GM19395 (cell line): Measurements from ENCODE around the gene SPATA16.
A peak's percentile ranks its signal among the peaks of the same experiment; 100 is the strongest.
"Not testable (repeated sequence)": the region's sequence is repeated elsewhere in the genome, so short reads cannot be mapped to it uniquely, and the experiment has no call there.

Source experiments
- ATAC-seq: cut with Tn5 transposase; IDR thresholded peaks from one replicate; pipeline ENCODE4 v1.9.1; 2021; ENCODE audit warnings: mild to moderate bottlenecking, moderate library complexity; ENCODE audit not compliant: unreplicated experiment

Gene SPATA16

GRCh38 chr3:173064631-173065030 lies 76.4 kb downstream of the SPATA16 start:
- no peak for ATAC-seq

DNA sequence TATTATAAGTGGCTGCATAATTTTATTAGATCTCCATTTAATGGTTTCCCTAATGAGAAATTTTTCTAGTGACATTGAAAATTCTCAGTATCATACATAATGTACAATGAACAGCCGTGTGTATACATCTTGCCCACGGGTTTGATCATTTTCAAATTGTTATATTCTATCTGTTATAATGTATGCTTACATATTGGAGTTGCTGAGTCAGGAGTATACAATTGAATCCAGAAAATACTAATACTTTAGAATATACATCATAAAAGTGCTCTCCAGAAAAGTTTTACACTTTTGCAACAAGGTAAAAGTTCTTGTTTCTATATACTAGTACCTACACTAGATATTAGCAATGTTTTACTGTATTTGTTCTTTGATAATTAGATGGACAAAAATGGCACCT lies 82.8 kb downstream of the SPATA16 start:
- ATAC-seq = no peak

- ATAC-seq = peak; percentile 65
Observed at GRCh38 chr3:173055228-173055933, 85.7 kb downstream of the SPATA16 start.

- no peak for ATAC-seq
Observed at GRCh38 chr3:173049360-173049759, 91.7 kb downstream of the SPATA16 start.

DNA sequence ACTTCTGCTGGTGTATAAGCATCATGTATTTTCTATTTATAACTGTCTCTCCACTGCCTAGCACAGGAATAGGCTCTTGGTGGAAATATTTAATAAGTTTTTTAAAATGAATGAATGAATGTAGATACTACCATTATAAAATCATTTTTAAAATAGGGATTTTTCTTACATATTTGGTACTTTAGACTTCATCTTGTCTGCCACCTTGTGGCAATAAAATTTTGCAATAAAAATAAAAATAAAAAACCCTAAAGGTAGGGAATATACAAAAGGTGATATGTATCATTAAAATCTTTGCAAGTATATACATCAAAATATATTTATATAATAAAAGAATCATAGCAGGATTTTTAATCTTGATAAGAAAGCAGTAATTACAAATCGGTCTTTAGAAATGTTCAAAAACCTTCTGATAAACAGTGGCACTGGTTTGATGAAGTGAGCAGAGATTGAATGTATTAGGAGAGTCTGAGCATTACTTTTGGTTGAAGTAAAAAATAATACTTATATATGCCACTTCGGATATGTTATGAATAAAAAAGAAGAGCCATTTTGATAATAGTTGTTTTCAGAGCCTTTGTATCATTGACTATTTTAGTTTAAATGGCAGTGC lies 95.2 kb downstream of the SPATA16 start:
- no peak for ATAC-seq

GRCh38 chr3:173044998-173045397 lies 96.0 kb downstream of the SPATA16 start:
- ATAC-seq = no peak

GRCh38 chr3:173043757-173044156 lies 97.3 kb downstream of the SPATA16 start:
- ATAC-seq = no peak

DNA sequence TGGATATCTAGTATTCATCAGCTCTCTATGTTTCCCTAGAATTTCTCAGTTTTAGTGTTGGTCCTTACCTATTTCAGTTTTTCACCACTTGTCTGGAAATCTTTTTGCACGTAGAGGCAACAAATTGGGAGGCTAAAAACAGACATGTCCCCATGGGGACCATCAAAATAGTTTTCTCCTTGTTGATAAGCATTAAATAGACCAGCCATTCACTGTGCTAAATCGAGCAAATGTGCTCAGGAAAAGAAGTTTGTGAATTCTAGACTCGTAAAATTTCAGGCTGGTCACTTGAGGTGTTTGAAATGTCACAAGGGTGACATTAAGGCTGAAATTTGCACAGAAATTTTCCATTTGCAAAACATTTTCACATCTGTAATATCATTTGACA lies 102.6 kb downstream of the SPATA16 start:
- no peak for ATAC-seq

DNA sequence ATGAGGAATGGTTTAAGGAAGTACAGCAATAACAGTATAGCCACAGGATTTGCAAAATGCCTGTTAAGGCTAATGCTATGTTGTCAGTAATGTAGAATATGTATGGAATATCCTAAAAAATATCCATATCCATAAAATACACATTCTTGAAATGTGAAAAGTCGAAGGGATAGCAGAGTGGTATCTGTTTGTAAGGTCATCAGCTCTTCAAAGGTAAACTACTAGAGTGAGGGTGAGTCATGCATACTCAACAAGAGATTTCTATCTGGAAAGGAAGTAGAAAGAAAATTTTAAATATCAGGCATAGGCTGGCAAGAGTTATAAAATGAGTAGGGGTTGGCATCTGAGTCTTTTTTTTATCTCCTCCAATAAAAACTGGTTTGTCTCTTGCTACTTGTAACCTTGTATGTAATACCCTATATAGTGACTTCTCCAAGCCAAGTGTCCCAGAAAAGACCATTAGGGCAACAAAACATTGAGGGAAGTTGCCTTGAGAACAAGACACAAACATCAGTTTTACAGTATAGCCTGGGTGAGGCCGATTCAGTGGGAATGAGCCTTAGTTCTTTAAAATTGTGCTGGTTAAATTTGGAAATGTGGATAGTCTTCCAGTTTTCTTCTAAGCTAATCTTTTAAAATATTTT lies 103.1 kb downstream of the SPATA16 start:
- ATAC-seq = no peak

- no peak for ATAC-seq
Observed at GRCh38 chr3:173030273-173030672, 110.8 kb downstream of the SPATA16 start.

DNA sequence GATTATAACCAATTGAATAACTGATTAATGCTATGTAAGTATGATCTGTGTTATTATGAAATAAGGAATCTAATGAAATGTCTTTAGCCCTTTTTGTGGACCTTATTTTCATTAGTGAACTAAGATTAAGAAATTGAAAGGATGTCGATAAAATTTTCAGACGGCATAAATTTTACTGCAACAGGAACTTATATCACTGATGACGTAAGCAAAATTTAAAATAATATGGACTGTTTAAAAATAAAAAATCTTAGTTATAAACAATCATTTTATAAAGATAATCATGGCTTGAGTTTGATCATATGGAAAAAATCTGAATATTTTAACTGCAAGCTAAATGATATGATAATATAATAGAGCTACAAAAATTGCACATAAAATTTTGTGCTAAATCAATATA lies 112.7 kb downstream of the SPATA16 start:
- no peak for ATAC-seq

DNA sequence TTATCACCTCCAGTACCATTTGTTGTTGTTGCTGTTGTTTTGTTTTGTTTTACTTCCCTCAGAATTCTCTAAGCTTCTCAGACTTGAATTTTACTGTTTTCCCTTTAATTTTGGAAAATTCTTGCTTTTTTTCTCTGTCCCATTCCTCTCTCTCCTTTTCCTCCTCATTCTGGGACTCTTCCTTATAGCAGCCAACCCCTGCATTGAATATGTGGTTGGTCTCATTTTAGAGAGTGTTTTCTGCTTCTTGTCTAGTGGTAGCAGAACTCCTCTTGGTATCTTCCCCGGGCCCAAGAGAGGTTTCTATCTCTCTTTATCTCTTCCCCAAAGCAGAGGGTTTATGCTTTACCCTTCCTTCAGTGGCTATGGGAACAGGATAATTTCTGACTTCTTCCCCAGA lies 113.6 kb downstream of the SPATA16 start:
- no peak for ATAC-seq

DNA sequence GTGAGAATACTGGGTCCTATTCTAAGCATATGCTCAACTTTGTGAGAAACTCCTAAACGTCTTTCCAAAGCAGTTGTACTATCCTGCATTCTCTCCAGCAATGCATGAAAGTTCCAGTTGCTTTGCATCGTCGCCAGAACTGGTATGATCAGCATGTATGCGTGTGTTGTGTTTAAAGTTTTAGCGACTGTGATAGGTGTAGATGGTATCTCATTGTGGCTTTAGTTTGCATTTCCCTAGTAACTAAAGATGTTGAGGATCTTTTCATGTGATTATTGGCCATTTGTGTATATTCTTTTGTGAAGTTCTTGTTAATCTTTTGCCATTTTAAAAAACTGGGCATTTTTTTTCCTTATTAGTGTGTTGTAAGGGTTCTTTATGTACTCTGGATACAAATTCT lies 115.1 kb downstream of the SPATA16 start:
- ATAC-seq = no peak

DNA sequence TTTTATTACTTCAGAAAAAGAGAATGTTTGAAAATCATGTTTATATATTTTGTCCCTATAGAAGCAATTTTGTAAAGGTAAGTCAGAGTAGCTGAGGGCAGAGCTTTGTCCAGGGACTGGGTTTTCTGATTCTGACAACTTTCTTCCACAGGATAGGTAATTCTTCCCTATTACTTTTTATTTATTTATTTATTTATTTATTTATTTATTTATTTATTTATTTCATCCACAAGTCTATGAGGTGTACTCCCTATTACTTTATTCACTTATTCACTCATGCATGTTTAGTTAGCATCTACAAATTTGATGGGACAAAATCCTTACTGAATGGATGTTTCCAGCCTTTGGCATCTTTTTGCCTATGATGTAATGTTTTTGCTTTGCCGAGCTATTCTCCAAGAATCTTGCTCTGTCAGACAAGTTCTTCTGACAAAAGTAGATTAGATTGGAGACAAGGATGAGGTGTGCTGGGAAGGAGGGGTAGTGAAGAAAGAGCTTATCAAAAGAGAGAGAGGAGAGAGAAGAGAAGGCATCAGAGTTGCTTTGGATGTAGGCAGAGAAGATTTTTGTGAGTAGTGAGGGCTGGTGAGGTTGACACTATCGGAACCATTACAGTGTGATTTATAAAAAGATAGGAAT lies 119.4 kb downstream of the SPATA16 start:
- ATAC-seq = no peak

DNA sequence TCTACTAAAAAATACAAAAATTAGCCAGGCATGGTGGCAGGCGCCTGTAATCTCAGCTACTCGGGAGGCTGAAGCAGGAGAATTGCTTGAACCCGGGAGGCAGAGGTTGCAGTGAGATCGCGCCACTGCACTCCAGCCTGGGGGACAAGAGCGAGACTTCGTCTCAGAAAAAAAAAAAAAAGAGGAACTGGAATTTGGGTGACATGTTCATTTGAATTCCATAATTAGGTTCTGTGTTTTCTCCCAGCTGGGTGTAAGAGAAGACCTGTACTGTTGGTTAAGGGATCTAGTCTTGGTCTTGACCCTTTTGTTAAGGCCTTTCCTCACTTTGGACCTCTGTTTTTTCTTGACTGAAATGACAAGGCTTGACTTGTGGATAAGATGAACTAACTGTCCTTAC lies 120.9 kb downstream of the SPATA16 start:
- ATAC-seq = not testable (repeated sequence)

- ATAC-seq = no peak
Observed at GRCh38 chr3:173019378-173019777, 121.7 kb downstream of the SPATA16 start.

- ATAC-seq = no peak
Observed at GRCh38 chr3:173018758-173019157, 122.3 kb downstream of the SPATA16 start.

- ATAC-seq = no peak
Observed at GRCh38 chr3:173013219-173013832, 127.7 kb downstream of the SPATA16 start.

DNA sequence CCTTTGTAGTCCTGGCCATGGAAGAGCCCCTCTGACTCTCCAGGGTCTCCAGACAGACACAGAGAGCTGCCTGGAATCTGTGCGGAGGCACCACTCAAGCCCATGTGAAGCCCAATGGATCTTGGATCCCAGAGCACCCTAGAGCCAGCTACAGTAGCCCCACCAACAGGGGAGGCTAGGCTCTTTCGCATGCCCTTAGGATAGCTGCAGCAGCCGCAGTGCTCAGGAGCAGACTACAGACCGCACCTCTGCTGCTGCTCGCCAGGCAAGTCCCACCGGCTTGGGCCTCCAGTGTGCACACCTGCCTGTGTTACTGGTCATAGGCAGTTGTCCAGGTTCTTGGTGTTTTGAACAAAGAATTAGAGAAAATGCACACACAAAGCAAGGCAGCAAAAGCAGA lies 131.6 kb downstream of the SPATA16 start:
- ATAC-seq = no peak

GRCh38 chr3:173008978-173009377 lies 132.1 kb downstream of the SPATA16 start:
- ATAC-seq = no peak

DNA sequence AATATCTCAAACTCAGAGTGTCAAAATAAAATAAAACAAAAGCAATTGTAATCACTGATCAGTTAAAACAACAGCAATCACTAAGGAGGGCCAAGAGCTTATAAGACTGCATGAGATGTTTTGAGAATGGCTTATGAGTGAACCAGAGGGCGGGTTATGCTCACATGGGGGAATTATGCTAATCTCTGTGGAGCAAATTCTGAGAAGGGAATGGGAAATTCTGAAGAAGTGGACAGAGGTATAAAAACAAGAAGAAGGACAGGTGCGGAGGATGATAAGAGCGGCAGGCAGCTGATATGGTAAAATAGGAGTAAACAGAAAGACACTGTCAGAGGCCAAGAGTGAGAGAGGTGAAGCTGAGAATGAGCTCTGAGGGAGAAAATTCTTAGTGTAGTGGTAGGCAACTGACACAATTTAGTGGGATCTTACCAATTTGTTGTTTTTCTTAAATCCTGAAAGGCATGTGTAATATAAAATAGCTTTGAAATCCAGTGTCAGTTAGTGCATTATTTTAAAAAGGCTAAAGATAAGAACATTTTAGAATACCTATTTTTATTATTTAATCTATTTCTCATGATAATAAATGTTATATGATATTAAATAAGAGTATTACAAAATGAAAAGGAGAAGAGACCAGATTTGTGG lies 133.8 kb downstream of the SPATA16 start:
- ATAC-seq = no peak
